Measurements from ENCODE around the gene PCARE. TPM values are rescaled to one million over a fixed set of nuclear protein-coding genes. Genes with fewer than 3 reads are reported as not detected.

The PCARE gene
- polyA plus RNA-seq, 1 donor from 2014 or later, result not detected

- Histone ChIP-seq H3K79me2 (replicated peaks; ENCODE audit: insufficient read depth, low read length) (no peaks in the 10 kb centered on the region), H3K27ac (ENCODE audit: low read length) (no peak overlapping the region), H3K9ac (ENCODE audit: low read length) (no peak overlapping the region), H3K27me3 (ENCODE audit: insufficient read depth, low read depth, low read length) (no peaks in the 10 kb centered on the region), H3K36me3 (ENCODE audit: insufficient read depth, low read length) (no peaks in the 10 kb centered on the region), H3K9me2 (ENCODE audit: insufficient read depth, low read length) (no peaks in the 10 kb centered on the region), H3K4me2 (ENCODE audit: low read length) (no peak overlapping the region), H2AFZ (ENCODE audit: low read depth, low read length) (no peak overlapping the region), H4K20me1 (ENCODE audit: insufficient read depth) (no peaks in the 10 kb centered on the region), H3K9me3 (ENCODE audit: low read length) (no peaks in the 10 kb centered on the region), H3F3A (ENCODE audit: insufficient read depth, low read length, poor library complexity, severe bottlenecking) (no peaks in the 10 kb centered on the region), H3K4me3 (ENCODE audit: low read length) (no peak overlapping the region)
- TF ChIP-seq REST (IDR thresholded peaks at IDR 0.05; ENCODE audit: borderline replicate concordance) (no peak), MXI1 (conservative IDR thresholded peaks at IDR 0.05; ENCODE audit: poor library complexity, severe bottlenecking) (no peak), RAD21 (conservative IDR thresholded peaks at IDR 0.05) (no peak), EP300 (conservative IDR thresholded peaks at IDR 0.05; ENCODE audit: poor library complexity, severe bottlenecking) (no peak), SMC3 (conservative IDR thresholded peaks at IDR 0.05; ENCODE audit: poor library complexity) (no peak), CTCF (IDR thresholded peaks at IDR 0.05; ENCODE audit: poor library complexity, severe bottlenecking) (no peak), POLR2AphosphoS5 (IDR thresholded peaks at IDR 0.05) (no peak), EZH2 (IDR thresholded peaks at IDR 0.05; ENCODE audit: borderline replicate concordance, insufficient read depth, low read length, poor library complexity, severe bottlenecking) (no peak), TAF1 (IDR thresholded peaks at IDR 0.05; ENCODE audit: low read depth) (no peak)
Measured at GRCh38 chr2:29032189-29032588, 42.1 kb downstream of the PCARE start.

- Histone ChIP-seq H3K9ac (ENCODE audit: low read length) (no peak overlapping the region), H3K79me2 (replicated peaks; ENCODE audit: insufficient read depth, low read length) (no peaks in the 10 kb centered on the region), H3F3A (ENCODE audit: insufficient read depth, low read length, poor library complexity, severe bottlenecking) (no peaks in the 10 kb centered on the region), H3K9me3 (ENCODE audit: low read length) (no peaks in the 10 kb centered on the region), H2AFZ (ENCODE audit: low read depth, low read length) (no peak overlapping the region), H3K27ac (ENCODE audit: low read length) (no peak overlapping the region), H3K27me3 (ENCODE audit: insufficient read depth, low read depth, low read length) (no peaks in the 10 kb centered on the region), H3K36me3 (ENCODE audit: insufficient read depth, low read length) (no peaks in the 10 kb centered on the region), H3K4me2 (ENCODE audit: low read length) (no peak overlapping the region), H4K20me1 (ENCODE audit: insufficient read depth) (no peaks in the 10 kb centered on the region), H3K4me3 (ENCODE audit: low read length) (no peak overlapping the region), H3K9me2 (ENCODE audit: insufficient read depth, low read length) (no peaks in the 10 kb centered on the region)
- no peak for TF ChIP-seq REST (IDR thresholded peaks at IDR 0.05; ENCODE audit: borderline replicate concordance)
- TF ChIP-seq EZH2 (IDR thresholded peaks at IDR 0.05; ENCODE audit: borderline replicate concordance, insufficient read depth, low read length, poor library complexity, severe bottlenecking), result no peak
- TF ChIP-seq EP300 (conservative IDR thresholded peaks at IDR 0.05; ENCODE audit: poor library complexity, severe bottlenecking), result no peak
- TF ChIP-seq POLR2AphosphoS5 (IDR thresholded peaks at IDR 0.05), result no peak
- no peak for TF ChIP-seq RAD21 (conservative IDR thresholded peaks at IDR 0.05)
- TF ChIP-seq SMC3 (conservative IDR thresholded peaks at IDR 0.05; ENCODE audit: poor library complexity), result no peak
- no peak for TF ChIP-seq MXI1 (conservative IDR thresholded peaks at IDR 0.05; ENCODE audit: poor library complexity, severe bottlenecking)
- no peak for TF ChIP-seq TAF1 (IDR thresholded peaks at IDR 0.05; ENCODE audit: low read depth)
- TF ChIP-seq CTCF (IDR thresholded peaks at IDR 0.05; ENCODE audit: poor library complexity, severe bottlenecking), result no peak
Measured at GRCh38 chr2:29031046-29031445, 43.3 kb downstream of the PCARE start.

Data from neural cell (in vitro differentiated cells).